ENCODE results near the gene TATDN3. TPM values are rescaled to one million over a fixed set of nuclear protein-coding genes. Genes with fewer than 3 reads are reported as not detected.

TATDN3 gene
- total and polyA plus RNA-seq, 2 of the 4 experiments (the other 2 are of a cell fraction), result 4.9 to 12.0 TPM

DNA sequence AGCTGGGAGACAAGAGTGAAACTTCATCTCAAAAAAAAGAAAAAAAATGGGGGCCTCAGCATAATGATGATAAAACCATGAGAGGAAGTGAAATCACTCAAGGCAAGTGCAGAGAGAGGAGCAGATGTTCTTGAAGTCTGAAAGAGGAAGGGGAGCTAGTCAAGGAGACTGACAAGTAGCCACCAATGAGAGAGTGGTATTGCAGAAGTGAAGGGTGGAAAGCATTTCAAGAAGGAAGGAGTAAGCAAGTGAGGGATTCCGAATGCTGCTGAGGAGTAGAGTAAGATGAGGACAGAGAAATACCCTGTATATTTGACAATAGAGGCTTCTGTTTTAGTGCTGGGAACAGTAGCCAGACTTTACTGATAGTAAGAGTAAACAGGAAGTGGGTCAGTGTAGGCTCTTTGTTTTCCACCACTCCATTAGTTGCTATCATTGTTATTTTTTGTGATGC is 2.9 kb downstream of the TATDN3 start:
- DNase-seq (no peak), ATAC-seq (ENCODE audit: low read depth) (no peak)
- no peak overlapping the region for H3K23ac ChIP-seq (ENCODE audit: low read depth, low read length)
- no peak overlapping the region for H2BK20ac ChIP-seq (ENCODE audit: low read depth, low read length)
- H3K27ac ChIP-seq (ENCODE audit: insufficient read depth, low read length), result no peak overlapping the region
- no peak overlapping the region for H2BK15ac ChIP-seq (ENCODE audit: low read depth, low read length)
- H3K4ac ChIP-seq (ENCODE audit: low read depth, low read length), result no peak overlapping the region
- H3K4me2 ChIP-seq (ENCODE audit: low read depth, low read length), result no peak overlapping the region
- H3K79me1 ChIP-seq (ENCODE audit: low read depth in 1 of 2, low read length in 2 of 2), result peaks cover 9 to 15% of the 10 kb centered on the region in 2 experiments
- ChIA-PET POLR2A (ENCODE audit: unreplicated experiment) (interaction anchor here (0.6 kb wide), 1 partner anchor 127 kb away, joined by 3 read pairs; no protein-coding TSS in a partner anchor), CTCF (no interaction called here)
- no peak overlapping the region for H3K4me3 ChIP-seq (ENCODE audit: insufficient read depth, low read depth, low read length)
- H3K36me3 ChIP-seq (ENCODE audit: control insufficient read depth, insufficient read depth, low read length), result peaks cover 9% of the 10 kb centered on the region; the same call in 1 of the 2 replicates
- no peak overlapping the region for H2AFZ ChIP-seq (replicated peaks; ENCODE audit: low read length, poor library complexity)
- H4K20me1 ChIP-seq (ENCODE audit: insufficient read depth, low read length), result no peaks in the 10 kb centered on the region
- H3K9ac ChIP-seq (ENCODE audit: low read depth, low read length), result no peak overlapping the region
- no peak overlapping the region for H3K18ac ChIP-seq (ENCODE audit: low read depth, low read length)
- H3K14ac ChIP-seq (replicated peaks; ENCODE audit: low read depth, low read length), result no peak overlapping the region
- BruUV-seq (replicated peaks), result no TSS peak
- 0 out of 2 replicates have a peak overlapping the region, but pooled peaks have one; percentile 5 for H2AK5ac ChIP-seq (ENCODE audit: low read depth, low read length)
- 0 out of 2 replicates have a peak, but pooled peaks cover 4% of the 10 kb centered on the region for H3K4me1 ChIP-seq (ENCODE audit: control insufficient read depth, insufficient read depth, low read length)
- H2BK5ac ChIP-seq (ENCODE audit: low read depth, low read length, poor library complexity, severe bottlenecking), result no peak overlapping the region
- in situ Hi-C loops (cut with MboI; ENCODE audit: low sequenced_read_pairs), result no loop called here
- dilution Hi-C loops (cut with HindIII; ENCODE audit: low sequenced_read_pairs, unreplicated experiment), result no loop called here
- no peak overlapping the region for H2BK120ac ChIP-seq (ENCODE audit: low read depth, low read length)
- H3K56ac ChIP-seq (ENCODE audit: extremely low read depth, insufficient read depth, low read length), result 0 out of 2 replicates have a peak overlapping the region, but pooled peaks have one; percentile 4
- no peaks in the 10 kb centered on the region for H3K27me3 ChIP-seq (ENCODE audit: control insufficient read depth, insufficient read depth, low read length)
- H3K9me3 ChIP-seq (ENCODE audit: control insufficient read depth, insufficient read depth, low read length), result no peaks in the 10 kb centered on the region
- intact Hi-C loops (cut with micrococcal nuclease), result no loop called here
- H4K5ac ChIP-seq (ENCODE audit: low read depth, low read length), result no peak overlapping the region
- H4K8ac ChIP-seq (ENCODE audit: low read depth in 2 of 2, low read length in 2 of 2), result no peak overlapping the region
- 67% methylated on average over 1 of the region's 1 CpG; no CpG with 5 or more reads in 1 of the 2 experiments for WGBS, 2 experiments (ENCODE audit: extremely low coverage in 2 of 2, insufficient read length in 1 of 2)
- no peak overlapping the region for H2AK9ac ChIP-seq (replicated peaks; ENCODE audit: low read depth, low read length, poor library complexity)
- no peaks in the 10 kb centered on the region for H3K9me1 ChIP-seq (ENCODE audit: insufficient read depth, low read length)
- TF ChIP-seq, protein P1, sequence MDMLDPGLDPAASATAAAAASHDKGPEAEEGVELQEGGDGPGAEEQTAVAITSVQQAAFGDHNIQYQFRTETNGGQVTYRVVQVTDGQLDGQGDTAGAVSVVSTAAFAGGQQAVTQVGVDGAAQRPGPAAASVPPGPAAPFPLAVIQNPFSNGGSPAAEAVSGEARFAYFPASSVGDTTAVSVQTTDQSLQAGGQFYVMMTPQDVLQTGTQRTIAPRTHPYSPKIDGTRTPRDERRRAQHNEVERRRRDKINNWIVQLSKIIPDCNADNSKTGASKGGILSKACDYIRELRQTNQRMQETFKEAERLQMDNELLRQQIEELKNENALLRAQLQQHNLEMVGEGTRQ (IDR thresholded peaks at IDR 0.05; ENCODE audit: low read depth, low read length), result no peak
- TF ChIP-seq MXI1 (IDR thresholded peaks at IDR 0.05; ENCODE audit: borderline replicate concordance, low read depth, low read length) (no peak), RAD21 (IDR thresholded peaks at IDR 0.05; ENCODE audit: low read length) (no peak), RFX5 (IDR thresholded peaks at IDR 0.05; ENCODE audit: low read depth, low read length) (no peak), CEBPB (IDR thresholded peaks at IDR 0.05; ENCODE audit: low read depth, low read length) (no peak), ELK1 (IDR thresholded peaks at IDR 0.05; ENCODE audit: borderline replicate concordance, low read depth, low read length) (no peak), FOS (IDR thresholded peaks at IDR 0.05; ENCODE audit: low read depth, low read length) (no peak), NFE2L2 (IDR thresholded peaks at IDR 0.05; ENCODE audit: low read depth, low read length) (no peak), RCOR1 (IDR thresholded peaks at IDR 0.05; ENCODE audit: insufficient replicate concordance, low read length) (no peak), CHD1 (IDR thresholded peaks at IDR 0.05; ENCODE audit: low read depth, low read length) (no peak), POLR2A (IDR thresholded peaks at IDR 0.05; ENCODE audit: low read depth, low read length) (no peak), SMC3 (IDR thresholded peaks at IDR 0.05; ENCODE audit: low read depth, low read length) (no peak), BHLHE40 (IDR thresholded peaks at IDR 0.05; ENCODE audit: low read depth, low read length) (no peak), MAFK (IDR thresholded peaks at IDR 0.05; ENCODE audit: low read depth, low read length) (no peak), MAZ (IDR thresholded peaks at IDR 0.05; ENCODE audit: borderline replicate concordance, low read depth, low read length) (no peak)
- TF ChIP-seq, protein P2, sequence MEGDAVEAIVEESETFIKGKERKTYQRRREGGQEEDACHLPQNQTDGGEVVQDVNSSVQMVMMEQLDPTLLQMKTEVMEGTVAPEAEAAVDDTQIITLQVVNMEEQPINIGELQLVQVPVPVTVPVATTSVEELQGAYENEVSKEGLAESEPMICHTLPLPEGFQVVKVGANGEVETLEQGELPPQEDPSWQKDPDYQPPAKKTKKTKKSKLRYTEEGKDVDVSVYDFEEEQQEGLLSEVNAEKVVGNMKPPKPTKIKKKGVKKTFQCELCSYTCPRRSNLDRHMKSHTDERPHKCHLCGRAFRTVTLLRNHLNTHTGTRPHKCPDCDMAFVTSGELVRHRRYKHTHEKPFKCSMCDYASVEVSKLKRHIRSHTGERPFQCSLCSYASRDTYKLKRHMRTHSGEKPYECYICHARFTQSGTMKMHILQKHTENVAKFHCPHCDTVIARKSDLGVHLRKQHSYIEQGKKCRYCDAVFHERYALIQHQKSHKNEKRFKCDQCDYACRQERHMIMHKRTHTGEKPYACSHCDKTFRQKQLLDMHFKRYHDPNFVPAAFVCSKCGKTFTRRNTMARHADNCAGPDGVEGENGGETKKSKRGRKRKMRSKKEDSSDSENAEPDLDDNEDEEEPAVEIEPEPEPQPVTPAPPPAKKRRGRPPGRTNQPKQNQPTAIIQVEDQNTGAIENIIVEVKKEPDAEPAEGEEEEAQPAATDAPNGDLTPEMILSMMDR (conservative IDR thresholded peaks at IDR 0.05; ENCODE audit: low read depth, low read length), result no peak
- no peak overlapping the region for H4K91ac ChIP-seq (ENCODE audit: insufficient read depth, low read depth, low read length)

All from IMR-90 (cell line).